ENCODE measurements around the gene PKN3. TPM values are rescaled to one million over a fixed set of nuclear protein-coding genes. Genes with fewer than 3 reads are reported as not detected.

The PKN3 gene
- total and polyA plus RNA-seq, 2 of the 13 experiments (the other 11 are each of a cell fraction or from before 2014, with no cell fraction given), result 10.5 to 13.2 TPM

DNA sequence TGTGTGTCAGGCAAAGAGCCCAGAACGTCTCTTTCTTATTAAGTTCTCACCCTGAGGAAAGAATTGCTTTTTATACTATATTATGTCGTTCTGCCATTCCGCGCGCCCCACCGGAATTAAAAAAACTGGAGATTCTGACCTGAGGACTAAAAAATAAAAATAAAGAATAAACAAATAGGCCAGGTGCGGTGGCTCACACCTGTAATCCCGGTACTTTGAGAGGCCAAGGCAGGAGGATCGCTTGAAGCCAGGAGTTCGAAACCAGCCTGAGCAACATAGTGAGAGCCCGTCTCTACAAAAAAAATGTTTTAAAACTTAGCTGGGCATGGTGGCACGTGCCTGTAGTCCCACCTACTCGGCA lies 45.0 kb upstream of the PKN3 start:
- 95% methylated on average over 13 of the region's 13 CpGs for WGBS (ENCODE audit: low lambda C conversion rate)
- in situ Hi-C loops (cut with HindIII; ENCODE audit: extremely low pct_ligation_motif_present, low pct_unique_long_range_greater_than_20kb), result no loop called here
- BruUV-seq (replicated peaks), result no TSS peak
- Histone ChIP-seq H3K27me3 (ENCODE audit: control insufficient read depth in 1 of 2, insufficient read depth in 2 of 2, low read length in 2 of 2) (no peaks in the 10 kb centered on the region), H3K79me2 (ENCODE audit: insufficient read depth, low read length) (no peaks in the 10 kb centered on the region), H4K20me1 (ENCODE audit: insufficient read depth, low read length) (no peaks in the 10 kb centered on the region), H3K36me3 (replicated peaks in 1 of 2; ENCODE audit: control insufficient read depth in 1 of 2, insufficient read depth in 2 of 2, low read length in 2 of 2) (no peaks in the 10 kb centered on the region), H3K4me1 (ENCODE audit: insufficient read depth, low read length) (peaks cover 5% of the 10 kb centered on the region; the same call in 1 of the 2 replicates), H3K4me3 (replicated peaks in 1 of 3; ENCODE audit: insufficient read depth in 1 of 3, low read depth in 2 of 3, low read length in 3 of 3) (peak overlapping the region in 2 of 3 experiments; percentile 73 to 84; a peak in 3 of 6 replicates), H3K4me2 (ENCODE audit: low read depth, low read length) (peak overlapping the region; percentile 98), H3K9me3 (ENCODE audit: low read length) (no peaks in the 10 kb centered on the region), H2AFZ (ENCODE audit: low read length) (peak overlapping the region; percentile 97), H3K9ac (ENCODE audit: insufficient read depth, low read depth, low read length) (peak overlapping the region; percentile 100), H3K27ac (ENCODE audit: extremely low read length, insufficient read depth, low read length) (peak overlapping the region; percentile 100)
- FAIRE-seq, result no peak
- no peak for DNase-seq (ENCODE audit: low spot score)
- ATAC-seq, result no peak
- ChIA-PET CTCF (ENCODE audit: low intra/inter-chr PET ratio, low total read pairs) (no interaction called here), POLR2A (interaction anchor here (1.0 to 1.6 kb wide), 6 partner anchors 22 to 67 kb away, joined by 3 to 11 read pairs (median 4); partner anchors contain the start of genes SET and ZDHHC12)
- intact Hi-C loops (cut with micrococcal nuclease; ENCODE audit: unreplicated experiment), result no loop called here
- no peak for TF ChIP-seq ZBTB37 (CRISPR knock-in tag; IDR thresholded peaks at IDR 0.05)
- no peak for TF ChIP-seq KAT7 (CRISPR knock-in tag; IDR thresholded peaks at IDR 0.05; ENCODE audit: borderline replicate concordance)
- no peak for TF ChIP-seq ZNF207 (IDR thresholded peaks at IDR 0.05; ENCODE audit: borderline replicate concordance)
- TF ChIP-seq, protein P1, sequence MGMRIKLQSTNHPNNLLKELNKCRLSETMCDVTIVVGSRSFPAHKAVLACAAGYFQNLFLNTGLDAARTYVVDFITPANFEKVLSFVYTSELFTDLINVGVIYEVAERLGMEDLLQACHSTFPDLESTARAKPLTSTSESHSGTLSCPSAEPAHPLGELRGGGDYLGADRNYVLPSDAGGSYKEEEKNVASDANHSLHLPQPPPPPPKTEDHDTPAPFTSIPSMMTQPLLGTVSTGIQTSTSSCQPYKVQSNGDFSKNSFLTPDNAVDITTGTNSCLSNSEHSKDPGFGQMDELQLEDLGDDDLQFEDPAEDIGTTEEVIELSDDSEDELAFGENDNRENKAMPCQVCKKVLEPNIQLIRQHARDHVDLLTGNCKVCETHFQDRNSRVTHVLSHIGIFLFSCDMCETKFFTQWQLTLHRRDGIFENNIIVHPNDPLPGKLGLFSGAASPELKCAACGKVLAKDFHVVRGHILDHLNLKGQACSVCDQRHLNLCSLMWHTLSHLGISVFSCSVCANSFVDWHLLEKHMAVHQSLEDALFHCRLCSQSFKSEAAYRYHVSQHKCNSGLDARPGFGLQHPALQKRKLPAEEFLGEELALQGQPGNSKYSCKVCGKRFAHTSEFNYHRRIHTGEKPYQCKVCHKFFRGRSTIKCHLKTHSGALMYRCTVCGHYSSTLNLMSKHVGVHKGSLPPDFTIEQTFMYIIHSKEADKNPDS (CRISPR knock-in tag; IDR thresholded peaks at IDR 0.05), result no peak
- TF ChIP-seq ZNF230 (CRISPR knock-in tag; IDR thresholded peaks at IDR 0.05), result 0 out of 2 replicates have a peak, but pooled peaks have one; percentile 0
- TF ChIP-seq PRPF4 (IDR thresholded peaks at IDR 0.05; ENCODE audit: low read depth, low read length, poor library complexity, severe bottlenecking), result peak; percentile 89
- TF ChIP-seq CENPT (CRISPR knock-in tag; IDR thresholded peaks at IDR 0.05; ENCODE audit: low read depth), result no peak
- TF ChIP-seq, protein P2, sequence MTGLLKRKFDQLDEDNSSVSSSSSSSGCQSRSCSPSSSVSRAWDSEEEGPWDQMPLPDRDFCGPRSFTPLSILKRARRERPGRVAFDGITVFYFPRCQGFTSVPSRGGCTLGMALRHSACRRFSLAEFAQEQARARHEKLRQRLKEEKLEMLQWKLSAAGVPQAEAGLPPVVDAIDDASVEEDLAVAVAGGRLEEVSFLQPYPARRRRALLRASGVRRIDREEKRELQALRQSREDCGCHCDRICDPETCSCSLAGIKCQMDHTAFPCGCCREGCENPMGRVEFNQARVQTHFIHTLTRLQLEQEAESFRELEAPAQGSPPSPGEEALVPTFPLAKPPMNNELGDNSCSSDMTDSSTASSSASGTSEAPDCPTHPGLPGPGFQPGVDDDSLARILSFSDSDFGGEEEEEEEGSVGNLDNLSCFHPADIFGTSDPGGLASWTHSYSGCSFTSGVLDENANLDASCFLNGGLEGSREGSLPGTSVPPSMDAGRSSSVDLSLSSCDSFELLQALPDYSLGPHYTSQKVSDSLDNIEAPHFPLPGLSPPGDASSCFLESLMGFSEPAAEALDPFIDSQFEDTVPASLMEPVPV (CRISPR knock-in tag; IDR thresholded peaks at IDR 0.05), result no peak
- TF ChIP-seq ATF2 (CRISPR knock-in tag; IDR thresholded peaks at IDR 0.05), result no peak
- TF ChIP-seq TBX2 (CRISPR knock-in tag; IDR thresholded peaks at IDR 0.05; ENCODE audit: borderline replicate concordance), result no peak
